NCI-H1105 (cell line): ENCODE measurements around the gene PZP.
"Not testable (repeated sequence)": the region's sequence is repeated elsewhere in the genome, so short reads cannot be mapped to it uniquely, and the experiment has no call there.

Source experiments
- DNase-seq: peaks from one replicate; lab custom pipeline; 2025; lab: John Stamatoyannopoulos, UW

PZP gene

GRCh38 chr12:9208229-9208628 lies at the start of gene PZP:
Gene PZP (minus strand): TSS chr12:9208395. CDS start chr12:9208341, 54 bp downstream.
- no peak for DNase-seq

DNA sequence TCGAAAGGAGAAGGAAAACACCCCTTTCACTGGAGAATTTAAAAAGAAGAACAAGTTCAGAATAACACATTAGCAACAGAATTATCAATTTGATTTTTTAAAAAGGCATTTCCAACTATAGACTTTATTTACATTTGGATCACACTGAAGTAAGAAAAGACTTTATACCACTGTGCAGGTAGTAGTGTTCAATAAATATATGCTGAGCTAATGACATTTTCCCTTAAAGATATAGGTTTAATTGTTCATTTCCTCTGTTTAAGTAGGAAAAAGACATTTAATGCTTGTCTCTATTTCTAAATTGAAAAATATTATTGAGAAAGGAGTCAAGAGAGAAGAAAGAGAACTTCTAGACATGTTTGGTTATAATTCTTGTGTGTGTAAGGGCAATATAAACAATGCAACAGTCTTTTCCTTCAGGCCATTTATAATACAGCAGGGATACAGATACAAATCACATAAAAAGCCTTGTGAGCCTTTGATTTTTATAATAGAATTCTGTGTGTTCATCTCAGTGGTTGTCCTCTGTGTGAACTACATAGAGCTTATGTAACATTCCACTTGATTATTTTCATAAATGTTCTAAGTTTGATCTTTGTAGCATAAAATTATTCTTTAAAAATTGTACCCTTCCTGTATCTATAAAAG lies 48.7 kb upstream of the PZP start:
- DNase-seq, result no peak

DNA sequence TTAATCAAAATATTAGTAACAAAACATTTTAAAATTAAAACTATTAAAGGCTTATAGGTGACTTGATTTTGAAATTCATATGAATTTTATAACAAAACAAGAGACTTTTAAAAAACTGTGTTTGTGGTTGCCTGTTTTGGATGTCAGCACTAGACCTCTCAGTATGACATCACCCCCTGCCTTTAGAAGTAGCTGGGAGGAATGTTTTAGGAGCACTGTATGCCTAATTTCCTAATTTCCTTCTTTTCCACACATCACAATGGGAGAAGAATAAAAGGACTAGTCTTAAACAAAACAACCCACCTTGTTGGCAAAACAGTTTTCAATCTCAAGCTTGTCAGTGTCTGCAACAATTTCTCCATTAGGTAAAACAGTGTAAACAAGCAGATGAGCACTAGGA lies 48.1 kb upstream of the PZP start:
- DNase-seq, result no peak

DNA sequence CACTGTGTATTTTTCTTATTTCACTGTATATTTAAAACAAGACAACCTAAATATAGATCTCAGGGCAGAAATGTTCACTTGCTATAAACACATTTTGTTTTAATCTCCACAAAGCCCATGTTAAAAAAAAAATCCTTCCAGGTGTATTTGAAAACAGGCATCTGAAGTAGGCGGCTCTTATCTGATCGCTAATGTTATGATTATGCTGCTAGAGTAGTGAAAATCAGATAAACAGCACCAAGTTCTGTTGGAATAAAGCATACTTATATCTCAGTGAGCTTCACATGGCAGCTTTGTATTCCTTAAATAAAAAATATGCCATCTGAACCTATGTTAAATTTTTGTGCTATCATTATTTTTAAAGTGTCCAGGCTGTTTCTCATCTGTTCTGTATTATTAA lies 47.6 kb upstream of the PZP start:
- no peak for DNase-seq

- DNase-seq, result no peak
Measured at GRCh38 chr12:9253464-9253863, 45.3 kb upstream of the PZP start.

DNA sequence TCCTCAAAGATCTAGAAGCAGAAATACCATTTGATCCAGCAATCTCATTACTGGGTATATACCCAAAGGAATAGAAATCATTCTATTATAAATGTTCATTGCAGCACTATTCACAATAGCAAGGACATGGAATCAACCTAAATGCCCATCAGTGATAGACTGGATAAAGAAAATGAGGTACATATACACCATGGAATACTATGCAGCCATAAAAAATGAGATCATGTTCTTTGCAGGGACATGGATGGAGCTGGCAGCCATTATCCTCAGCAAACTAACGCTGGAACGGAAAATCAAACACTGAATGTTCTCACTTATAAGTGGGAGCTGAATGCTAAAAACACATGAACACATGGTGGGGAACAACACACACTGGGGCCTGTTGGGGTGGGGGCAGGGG lies 44.6 kb upstream of the PZP start:
- not testable (repeated sequence) for DNase-seq

- DNase-seq, result no peak
Measured at GRCh38 chr12:9252256-9252655, 44.1 kb upstream of the PZP start.

- DNase-seq, result no peak
Measured at GRCh38 chr12:9248435-9248834, 40.2 kb upstream of the PZP start.

- no peak for DNase-seq
Measured at GRCh38 chr12:9244894-9245293, 36.7 kb upstream of the PZP start.

DNA sequence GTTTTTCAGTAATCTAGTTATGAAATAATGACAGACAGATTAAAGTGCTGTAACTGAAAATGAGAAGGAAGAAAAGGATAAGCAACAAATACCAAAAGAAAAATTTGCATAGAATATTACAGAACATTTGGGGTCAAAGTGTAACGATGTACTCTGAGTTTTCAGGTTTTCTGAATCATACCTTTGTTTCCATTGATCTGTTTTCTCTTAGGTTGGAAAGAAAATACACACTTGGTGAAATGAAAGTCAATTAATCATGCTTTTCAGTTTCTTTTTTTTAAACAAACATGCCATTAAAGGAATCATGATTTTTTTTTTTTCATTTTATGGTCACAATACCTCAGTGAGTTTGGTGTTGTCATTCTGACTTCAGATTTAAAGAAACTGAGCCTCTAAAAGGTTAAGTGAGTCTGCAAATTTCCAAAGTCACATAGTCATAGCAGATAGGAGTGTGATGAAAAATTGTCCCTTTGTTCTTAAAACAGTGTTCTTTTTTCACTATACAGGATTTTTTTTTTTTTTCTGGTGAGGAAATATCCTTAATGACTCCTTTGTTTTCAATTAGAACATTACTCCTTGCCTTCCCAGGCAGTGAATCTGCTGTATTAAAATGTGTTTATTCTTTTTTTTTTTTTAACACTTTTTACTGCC lies 35.9 kb upstream of the PZP start:
- no peak for DNase-seq

DNA sequence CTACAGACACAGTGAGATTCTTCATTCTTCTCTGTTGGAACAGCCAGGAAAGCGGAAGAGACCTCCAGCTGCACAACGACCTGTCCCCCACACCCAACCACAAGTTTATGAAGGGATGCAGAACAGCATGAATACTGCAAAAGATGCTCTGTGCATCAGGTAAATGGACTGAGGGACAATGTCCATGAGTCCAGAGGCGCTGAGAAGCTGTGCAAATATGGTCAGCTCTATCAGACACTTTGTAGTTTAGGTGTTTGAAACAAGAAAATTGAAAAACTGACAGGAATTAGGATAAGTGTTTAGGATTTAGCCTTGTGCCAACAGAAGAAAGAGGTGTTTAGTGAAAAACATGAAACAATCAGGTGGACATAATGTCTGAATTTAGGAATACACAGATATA lies 33.1 kb upstream of the PZP start:
- no peak for DNase-seq

- DNase-seq, result no peak
Measured at GRCh38 chr12:9240776-9241175, 32.6 kb upstream of the PZP start.

DNA sequence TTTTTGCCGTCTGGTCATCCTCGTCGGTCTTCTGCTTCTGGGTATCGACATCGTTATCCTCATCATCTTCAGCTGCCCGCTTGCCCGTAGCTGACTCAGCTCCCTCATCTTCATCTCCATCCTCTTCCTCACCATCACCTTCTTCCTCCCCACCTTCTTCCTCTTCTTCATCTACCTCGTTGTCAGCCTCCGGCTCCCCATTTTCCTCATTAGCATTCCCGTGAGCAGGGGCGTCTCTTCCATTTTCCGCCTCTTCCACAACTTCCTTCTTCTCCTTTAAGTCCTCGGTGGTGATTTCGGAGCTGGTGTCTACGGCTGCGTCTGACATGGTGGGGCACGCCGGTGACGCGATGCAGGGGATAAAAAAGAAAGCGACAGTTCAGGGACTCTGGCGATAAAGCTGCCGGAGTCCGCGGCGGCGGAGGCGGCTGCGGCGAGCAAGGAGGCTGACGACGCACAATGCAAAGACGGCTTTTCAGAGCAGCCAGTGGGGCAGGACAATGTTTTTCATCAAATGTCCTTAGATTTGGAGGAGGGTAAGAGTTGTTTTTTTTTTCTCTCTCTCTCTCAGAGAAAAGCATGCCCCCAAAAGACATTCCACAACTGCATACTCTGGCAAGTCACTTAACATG lies 31.9 kb upstream of the PZP start:
- not testable (repeated sequence) for DNase-seq

DNA sequence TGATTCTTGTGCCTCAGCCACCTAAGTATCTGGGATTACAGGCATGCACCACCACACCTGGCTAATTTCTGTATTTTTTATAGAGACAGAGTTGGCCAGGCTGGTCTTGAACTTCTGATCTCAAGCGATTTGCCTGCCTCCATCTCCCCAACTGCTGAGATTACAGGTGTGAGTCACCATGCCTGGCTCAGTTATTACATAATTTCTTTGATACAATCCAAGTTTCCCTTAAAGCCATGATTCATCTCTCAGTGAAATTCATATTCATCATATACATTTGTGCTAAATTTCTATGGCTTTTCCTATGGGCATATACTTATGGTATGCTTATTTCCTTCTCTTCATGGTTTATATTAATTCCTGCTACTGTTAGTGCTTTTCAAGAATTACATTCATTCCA lies 29.1 kb upstream of the PZP start:
- no peak for DNase-seq

DNA sequence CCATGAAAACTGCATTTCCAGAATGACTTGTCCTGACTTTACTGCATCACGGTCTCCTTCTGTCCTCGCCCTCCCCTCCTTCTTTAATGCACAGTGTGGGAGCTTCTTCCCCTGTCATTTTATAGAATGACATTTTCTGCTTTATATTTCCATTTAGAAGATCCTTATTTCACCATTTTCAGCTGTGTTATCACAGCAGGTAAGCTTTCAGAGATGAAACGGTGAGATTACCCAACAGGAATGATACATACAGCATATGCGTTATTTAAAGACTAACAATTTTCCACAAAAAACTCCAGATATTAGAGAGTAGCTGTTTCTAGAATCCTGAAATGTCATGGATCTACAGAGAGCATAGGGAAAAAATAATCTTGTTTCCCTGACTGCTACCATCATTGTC lies 27.3 kb upstream of the PZP start:
- DNase-seq, result no peak

DNA sequence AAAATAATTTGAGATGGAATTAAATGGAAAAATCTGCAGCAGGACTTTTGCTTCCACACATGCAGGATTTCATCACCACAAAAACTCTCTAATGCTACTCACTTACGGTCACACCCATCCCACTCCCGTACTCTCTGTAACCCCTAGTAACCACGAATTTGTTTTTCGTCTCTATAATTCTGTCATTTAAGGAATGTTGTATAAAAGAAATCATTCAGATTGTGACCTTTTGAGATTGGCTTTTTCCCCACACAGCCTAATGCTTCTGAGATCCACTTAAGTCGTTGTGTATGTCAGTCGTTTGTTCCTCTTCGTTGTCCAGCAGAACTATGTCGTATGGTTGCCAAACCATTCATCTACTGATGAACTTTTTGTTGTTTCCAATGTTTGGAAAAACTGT lies 19.8 kb upstream of the PZP start:
- no peak for DNase-seq

GRCh38 chr12:9223830-9224229 lies 15.6 kb upstream of the PZP start:
- DNase-seq, result no peak

DNA sequence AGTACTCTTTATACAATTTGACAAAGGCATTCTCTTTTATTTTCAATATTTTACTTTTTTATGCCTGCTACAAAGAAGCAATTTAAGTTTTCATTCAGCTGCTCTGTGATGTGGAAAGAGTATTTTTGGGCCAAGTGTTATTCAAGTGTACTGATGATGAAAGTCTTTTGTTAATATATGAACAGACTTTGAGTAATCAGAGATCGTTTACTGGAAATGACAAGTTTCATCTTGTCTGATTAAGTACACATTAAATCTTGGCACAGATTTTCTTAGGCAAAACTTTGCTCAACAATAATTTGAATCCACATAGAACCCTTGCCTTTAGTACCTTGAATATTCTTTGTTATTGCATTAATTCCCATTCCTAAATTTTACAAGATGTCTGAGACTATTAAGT lies 13.3 kb upstream of the PZP start:
- DNase-seq, result peak; percentile 49

DNA sequence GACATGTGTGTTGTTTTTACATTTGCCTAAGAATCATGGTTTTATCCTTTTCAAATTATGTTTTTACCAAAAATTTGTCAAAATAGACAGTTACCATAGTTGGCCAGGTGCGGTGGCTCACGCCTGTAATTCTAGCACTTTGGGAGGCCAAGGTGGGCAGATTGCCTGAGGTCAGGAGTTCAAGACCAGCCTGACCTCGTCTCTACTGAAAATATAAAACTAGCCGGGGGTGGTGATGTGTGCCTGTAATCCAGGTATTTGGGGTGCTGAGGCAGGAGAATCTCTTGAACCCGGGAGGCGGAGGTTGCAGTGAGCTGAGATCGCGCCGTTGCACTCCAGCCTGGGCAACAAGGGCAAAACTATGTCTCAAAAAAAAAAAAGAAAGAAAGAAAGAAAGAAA lies 12.8 kb upstream of the PZP start:
- DNase-seq, result not testable (repeated sequence)

DNA sequence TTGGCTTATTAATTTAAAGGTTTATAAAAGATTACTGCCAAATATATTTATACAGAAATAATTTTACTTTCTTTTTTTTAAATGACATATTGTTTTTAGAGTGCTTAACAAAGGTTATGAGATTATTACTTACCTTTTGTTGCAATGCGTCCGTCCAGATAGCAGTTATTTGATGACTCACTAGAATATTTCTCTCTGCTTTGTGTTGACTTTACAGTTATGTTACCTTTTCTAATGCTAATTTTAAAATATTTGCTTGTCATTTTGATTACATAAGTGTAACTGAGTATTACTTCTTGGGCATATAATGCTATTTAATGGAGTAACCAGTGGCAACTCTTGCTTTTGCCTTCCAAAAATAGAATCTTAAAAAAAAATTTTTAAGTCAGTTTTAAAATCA lies 6.3 kb upstream of the PZP start:
- no peak for DNase-seq

- no peak for DNase-seq
Measured at GRCh38 chr12:9211687-9212086, 3.5 kb upstream of the PZP start.

DNA sequence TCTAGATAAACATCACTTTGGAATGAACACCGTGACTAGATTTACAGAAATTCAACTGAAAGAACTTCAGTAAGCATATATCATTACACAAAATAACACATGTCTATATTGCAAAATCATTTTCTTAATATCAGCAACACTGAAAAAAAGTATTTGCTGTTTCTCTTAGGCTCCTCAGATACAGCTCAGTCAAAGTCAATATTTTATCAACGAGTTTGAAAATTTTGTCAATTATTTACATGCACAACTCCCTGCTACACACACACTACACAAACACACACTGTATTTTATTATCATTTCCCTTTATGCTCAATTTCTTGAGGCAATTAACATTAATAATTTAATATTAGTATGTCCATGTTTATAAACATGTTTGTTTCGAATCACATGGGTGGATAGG lies 3.8 kb downstream of the PZP start:
- no peak for DNase-seq

- DNase-seq, result no peak
Measured at GRCh38 chr12:9198012-9198411, 10.2 kb downstream of the PZP start.

- no peak for DNase-seq
Measured at GRCh38 chr12:9184276-9184675, 23.9 kb downstream of the PZP start.
